Activated effector memory CD4-positive, alpha-beta T cell treated with anti-CD3 and anti-CD28 coated beads, Interleukin-2, amount 50 U/mL, for 16 hours (primary cell): ENCODE results near the gene FOLR1.

ENCODE experiments used
- DNase-seq: peaks from one replicate; pipeline ENCODE4 v3.0.0-alpha.2; 2020

The FOLR1 gene

DNA sequence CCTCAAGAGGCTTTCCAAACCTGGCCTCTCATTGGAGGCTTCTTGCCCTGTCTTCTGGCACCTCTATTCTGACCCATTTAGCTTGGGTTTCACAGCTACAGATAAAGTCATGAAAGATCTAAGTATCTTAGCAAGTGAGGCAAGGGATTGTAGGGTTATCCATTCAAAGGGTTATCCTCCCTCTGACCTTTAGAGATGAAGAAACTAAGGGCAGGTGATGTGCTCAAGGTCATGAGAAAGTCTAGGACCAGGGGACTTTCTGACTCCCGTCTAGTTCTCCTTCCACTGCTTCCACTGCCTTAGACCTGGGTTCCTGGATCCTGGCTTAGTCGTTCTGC, 44.8 kb downstream of the FOLR1 start:
- DNase-seq: no peak

- peak; percentile 58 for DNase-seq
Observed at GRCh38 chr11:72237112-72237931, 45.4 kb downstream of the FOLR1 start.

- DNase-seq: peak; percentile 78
Observed at GRCh38 chr11:72238040-72238450, 46.1 kb downstream of the FOLR1 start.

DNA sequence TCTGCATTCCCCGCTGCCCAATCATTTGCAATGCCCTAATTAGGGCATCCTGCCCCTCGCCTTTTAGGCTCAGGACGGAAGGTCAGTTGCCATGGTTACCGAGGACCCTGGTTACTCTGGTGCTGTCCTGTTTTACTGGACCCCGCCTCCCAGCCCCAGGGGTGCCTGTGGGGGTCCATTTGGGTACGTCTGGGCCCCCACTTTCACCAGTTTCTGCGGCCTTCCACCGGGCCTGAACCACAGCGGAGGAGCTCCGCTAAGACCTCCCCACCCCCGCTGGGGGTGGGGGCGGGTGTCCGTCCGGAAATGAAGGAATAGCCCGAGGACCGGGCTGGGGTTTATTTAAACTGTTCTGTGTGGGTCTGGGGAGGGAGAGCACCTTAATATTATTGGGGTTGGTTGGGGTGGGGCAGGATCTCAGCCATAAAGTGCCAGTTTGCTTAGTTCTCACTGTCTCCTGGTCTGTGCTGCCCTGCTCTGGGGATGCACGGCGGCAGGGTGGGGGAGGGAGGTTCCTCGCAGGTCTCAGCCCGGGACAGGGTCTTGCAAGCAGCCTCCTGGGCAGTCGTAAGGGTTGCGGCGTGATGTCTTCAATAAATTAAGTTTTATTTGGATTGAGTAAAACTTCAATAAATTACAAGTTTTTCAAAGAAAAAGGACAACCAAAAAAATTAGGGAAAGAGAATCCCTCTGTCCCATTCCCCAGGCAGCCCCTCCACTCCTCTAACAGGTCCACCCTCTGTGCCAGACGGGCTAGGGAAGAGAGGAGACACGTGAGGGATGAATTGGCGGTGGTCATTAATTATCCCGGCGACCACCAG, 46.8 kb downstream of the FOLR1 start:
- DNase-seq: peak; percentile 22

GRCh38 chr11:72239313-72239848, 47.4 kb downstream of the FOLR1 start:
- peak; percentile 61 for DNase-seq

GRCh38 chr11:72239849-72240460, 48.0 kb downstream of the FOLR1 start:
- peak; percentile 61 for DNase-seq

DNA sequence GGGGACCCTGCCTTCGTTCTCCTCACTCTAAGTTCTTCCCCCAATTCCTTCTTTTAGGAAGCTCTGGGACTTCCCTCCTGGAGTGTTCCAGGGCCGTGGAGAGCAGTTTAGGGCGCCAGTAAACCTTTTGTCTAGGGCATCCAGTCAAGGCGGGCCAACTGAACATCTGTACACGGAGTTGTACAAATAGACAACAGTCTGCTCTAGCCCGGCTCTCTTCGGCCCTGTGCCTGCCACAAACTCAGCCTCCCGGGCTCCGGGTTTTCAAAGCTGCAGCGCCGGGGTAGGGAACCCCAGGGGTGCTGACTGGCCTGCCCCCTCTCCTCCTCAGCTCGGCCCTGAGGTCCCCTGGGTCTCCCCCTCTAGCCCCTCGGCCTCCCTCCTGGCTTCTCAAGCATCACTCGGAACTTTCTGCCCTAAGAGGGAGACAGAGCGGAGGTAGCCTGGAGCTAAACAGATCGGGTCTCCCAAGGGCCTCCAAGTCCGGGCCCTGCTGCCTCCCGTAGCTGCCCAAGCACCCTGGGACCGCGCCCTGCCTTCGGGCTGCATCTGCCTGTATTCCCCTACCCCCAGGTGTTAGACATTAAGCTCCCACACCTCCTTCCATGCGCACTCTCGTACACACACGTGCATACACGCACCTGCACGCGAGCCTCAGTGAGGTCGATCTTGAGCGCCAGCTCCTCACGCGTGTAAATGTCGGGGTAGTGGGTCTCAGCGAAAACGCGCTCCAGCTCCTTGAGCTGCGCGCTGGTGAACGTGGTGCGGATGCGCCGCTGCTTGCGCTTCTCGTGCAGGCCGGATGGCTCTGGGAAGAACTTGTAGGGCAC, 48.7 kb downstream of the FOLR1 start:
- no peak for DNase-seq

GRCh38 chr11:72241291-72241781, 49.4 kb downstream of the FOLR1 start:
- DNase-seq: no peak

GRCh38 chr11:72242141-72242540, 50.2 kb downstream of the FOLR1 start:
- DNase-seq: no peak

GRCh38 chr11:72243173-72244059, 51.5 kb downstream of the FOLR1 start:
- no peak for DNase-seq

DNA sequence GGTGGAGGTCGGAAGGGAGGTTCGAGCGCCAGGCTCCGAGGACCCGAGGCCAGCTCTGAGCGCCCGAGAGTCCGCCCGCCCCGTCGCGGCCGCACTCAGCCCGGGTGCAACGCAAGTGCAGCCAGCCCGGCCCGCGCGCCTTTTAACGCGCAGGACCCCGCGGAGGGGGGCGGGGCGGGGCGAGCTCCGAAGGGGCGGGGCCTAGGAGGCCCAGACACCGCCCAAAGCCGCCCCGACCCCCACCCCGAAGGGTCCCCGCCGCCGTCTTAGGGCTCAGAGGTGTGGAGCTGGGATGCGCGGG, 52.1 kb downstream of the FOLR1 start, which contains the start of gene PHOX2A:
Gene PHOX2A, minus strand, starts transcription at position 117 of the 301 bp plus-strand sequence. CDS start 172 bp downstream, outside the sequence.
- DNase-seq: no peak

- DNase-seq: no peak
Observed at GRCh38 chr11:72244361-72245262, 52.7 kb downstream of the FOLR1 start.

DNA sequence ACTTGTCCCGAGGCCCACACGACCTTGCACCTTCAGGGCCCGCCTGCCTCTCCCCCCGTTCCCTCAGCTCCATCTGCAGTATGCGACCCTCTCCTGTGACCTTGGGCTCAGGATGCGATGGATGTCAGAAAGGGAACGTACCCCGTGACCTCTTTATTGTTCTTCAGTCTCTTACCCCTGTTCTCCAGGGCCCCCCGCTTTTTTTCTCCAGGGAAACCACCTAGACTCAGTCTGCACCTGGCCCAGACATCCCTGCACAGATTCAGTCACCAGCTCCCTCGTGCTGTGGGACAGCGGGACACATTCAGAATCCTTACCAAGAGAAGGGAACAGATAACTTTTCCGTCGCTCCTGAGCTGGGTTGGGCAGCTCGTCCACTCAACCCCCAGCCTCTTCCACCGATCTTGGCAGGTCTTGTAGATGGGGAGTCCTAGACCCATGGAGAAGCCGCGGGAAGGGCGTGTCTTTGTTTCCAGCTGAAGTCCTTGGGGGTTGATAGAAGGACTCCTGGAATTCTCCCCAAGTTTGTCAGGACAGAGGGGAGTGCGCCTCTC, 53.4 kb downstream of the FOLR1 start:
- no peak for DNase-seq
